ENCODE results near the gene PLEKHA7.
"Not testable (repeated sequence)": the region's sequence is repeated elsewhere in the genome, so short reads cannot be mapped to it uniquely, and the experiment has no call there.

The PLEKHA7 gene

GRCh38 chr11:16921668-16922067, 92.5 kb downstream of the PLEKHA7 start:
- Histone ChIP-seq H3K27ac (no peak overlapping the region), H3K27me3 (replicated peaks) (peaks cover 66% of the 10 kb centered on the region), H3K4me3 (ENCODE audit: low read depth, low read length) (no peak overlapping the region), H3K36me3 (replicated peaks) (no peaks in the 10 kb centered on the region)
- TF ChIP-seq, protein P1, sequence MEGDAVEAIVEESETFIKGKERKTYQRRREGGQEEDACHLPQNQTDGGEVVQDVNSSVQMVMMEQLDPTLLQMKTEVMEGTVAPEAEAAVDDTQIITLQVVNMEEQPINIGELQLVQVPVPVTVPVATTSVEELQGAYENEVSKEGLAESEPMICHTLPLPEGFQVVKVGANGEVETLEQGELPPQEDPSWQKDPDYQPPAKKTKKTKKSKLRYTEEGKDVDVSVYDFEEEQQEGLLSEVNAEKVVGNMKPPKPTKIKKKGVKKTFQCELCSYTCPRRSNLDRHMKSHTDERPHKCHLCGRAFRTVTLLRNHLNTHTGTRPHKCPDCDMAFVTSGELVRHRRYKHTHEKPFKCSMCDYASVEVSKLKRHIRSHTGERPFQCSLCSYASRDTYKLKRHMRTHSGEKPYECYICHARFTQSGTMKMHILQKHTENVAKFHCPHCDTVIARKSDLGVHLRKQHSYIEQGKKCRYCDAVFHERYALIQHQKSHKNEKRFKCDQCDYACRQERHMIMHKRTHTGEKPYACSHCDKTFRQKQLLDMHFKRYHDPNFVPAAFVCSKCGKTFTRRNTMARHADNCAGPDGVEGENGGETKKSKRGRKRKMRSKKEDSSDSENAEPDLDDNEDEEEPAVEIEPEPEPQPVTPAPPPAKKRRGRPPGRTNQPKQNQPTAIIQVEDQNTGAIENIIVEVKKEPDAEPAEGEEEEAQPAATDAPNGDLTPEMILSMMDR (IDR thresholded peaks at IDR 0.05; ENCODE audit: low read depth, low read length, missing control alignments): no peak
- no peak for DNase-seq
- in situ Hi-C loops (cut with HindIII; ENCODE audit: low pct_ligation_motif_present, low sequenced_read_pairs): no loop called here

DNA sequence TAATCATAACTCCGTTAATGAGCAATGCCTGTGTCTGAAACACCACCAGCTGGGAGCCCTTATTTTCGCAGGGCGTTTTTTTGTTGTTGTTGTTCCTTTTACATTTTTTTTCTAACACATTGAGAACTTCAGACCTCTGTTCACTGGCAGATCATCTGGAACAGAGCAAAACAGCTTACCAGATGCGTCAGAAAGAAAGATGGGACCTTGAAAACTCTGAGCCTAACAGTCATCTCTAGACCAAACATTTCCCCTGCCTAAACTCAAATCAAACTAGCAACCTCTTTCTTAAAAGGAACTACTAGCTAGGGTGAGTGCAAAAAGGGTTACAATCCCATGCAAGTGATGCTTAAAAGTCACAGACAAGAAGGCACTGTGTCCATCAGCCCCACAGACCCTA, 93.2 kb downstream of the PLEKHA7 start:
- Histone ChIP-seq H3K27ac (no peak overlapping the region), H3K36me3 (replicated peaks) (no peaks in the 10 kb centered on the region), H3K27me3 (replicated peaks) (peaks cover 60% of the 10 kb centered on the region), H3K4me3 (ENCODE audit: low read depth, low read length) (no peak overlapping the region)
- TF ChIP-seq, protein P1 (IDR thresholded peaks at IDR 0.05; ENCODE audit: low read depth, low read length, missing control alignments): no peak
- no peak for DNase-seq
- in situ Hi-C loops (cut with HindIII; ENCODE audit: low pct_ligation_motif_present, low sequenced_read_pairs): no loop called here

- no peak overlapping the region for H3K4me3 ChIP-seq (ENCODE audit: low read depth, low read length)
- H3K27ac ChIP-seq: no peak overlapping the region
- no peak for DNase-seq
- TF ChIP-seq, protein P1 (IDR thresholded peaks at IDR 0.05; ENCODE audit: low read depth, low read length, missing control alignments): no peak
- in situ Hi-C loops (cut with HindIII; ENCODE audit: low pct_ligation_motif_present, low sequenced_read_pairs): no loop called here
- peaks cover 55% of the 10 kb centered on the region for H3K27me3 ChIP-seq (replicated peaks)
- H3K36me3 ChIP-seq (replicated peaks): no peaks in the 10 kb centered on the region
Observed at GRCh38 chr11:16920559-16920958, 93.7 kb downstream of the PLEKHA7 start.

DNA sequence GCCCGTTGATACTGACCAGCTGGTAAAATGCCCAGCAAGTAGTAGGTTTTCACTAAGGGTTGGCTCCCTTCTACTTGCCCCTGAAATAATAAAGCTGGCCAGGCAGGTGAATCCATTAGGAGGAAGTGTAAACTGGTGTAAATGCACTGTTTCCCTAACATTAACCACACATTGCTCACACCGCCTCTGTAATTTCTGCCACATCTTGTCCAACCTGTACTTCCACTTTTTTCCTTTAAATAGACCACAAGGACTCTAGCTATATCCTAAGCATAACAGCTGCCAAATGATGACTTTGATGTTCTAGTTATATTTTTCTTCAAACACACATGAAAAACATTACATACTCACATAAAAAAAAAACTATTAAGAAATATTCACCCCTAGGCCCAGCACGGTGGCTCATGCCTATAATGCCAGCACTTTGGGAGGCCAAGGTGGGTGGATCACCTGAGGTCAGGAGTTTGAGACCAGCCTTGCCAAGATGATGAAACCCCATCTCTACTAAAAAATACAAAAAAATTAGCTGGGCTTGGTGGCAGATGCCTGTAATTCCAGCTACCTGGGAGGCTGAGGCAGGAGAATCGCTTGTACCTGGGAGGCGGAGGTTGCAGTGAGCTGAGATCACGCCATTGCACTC, 95.6 kb downstream of the PLEKHA7 start:
- H3K4me3 ChIP-seq (ENCODE audit: low read depth, low read length); H3K36me3 ChIP-seq (replicated peaks); in situ Hi-C loops (cut with HindIII; ENCODE audit: low pct_ligation_motif_present, low sequenced_read_pairs); DNase-seq; H3K27ac ChIP-seq: not testable (repeated sequence)
- H3K27me3 ChIP-seq (replicated peaks): peaks cover 36% of the 10 kb centered on the region

DNA sequence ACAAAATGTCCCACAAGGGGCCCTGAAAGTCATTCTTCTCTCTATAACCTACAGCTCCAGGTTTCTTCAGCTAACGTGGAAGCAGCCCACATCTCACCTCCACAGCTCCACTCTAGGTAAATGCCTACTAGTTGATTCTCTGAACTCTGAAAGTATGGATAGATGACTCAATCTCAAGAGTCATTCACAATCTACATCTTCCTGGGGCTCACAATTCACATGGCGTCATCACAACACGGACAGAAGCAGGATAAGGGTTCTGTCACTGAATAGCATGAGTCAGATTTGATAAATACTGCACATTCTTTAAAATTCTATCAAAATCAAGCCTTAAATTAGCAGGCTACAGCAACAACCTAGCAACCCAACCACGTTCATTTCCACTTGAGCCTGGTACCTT, 96.3 kb downstream of the PLEKHA7 start:
- TF ChIP-seq, protein P1 (IDR thresholded peaks at IDR 0.05; ENCODE audit: low read depth, low read length, missing control alignments): no peak
- in situ Hi-C loops (cut with HindIII; ENCODE audit: low pct_ligation_motif_present, low sequenced_read_pairs): no loop called here
- peaks cover 31% of the 10 kb centered on the region for H3K27me3 ChIP-seq (replicated peaks)
- peak; percentile 22 for DNase-seq
- no peaks in the 10 kb centered on the region for H3K36me3 ChIP-seq (replicated peaks)
- H3K27ac ChIP-seq: no peak overlapping the region
- H3K4me3 ChIP-seq (ENCODE audit: low read depth, low read length): no peak overlapping the region

GRCh38 chr11:16912692-16913111, 101.5 kb downstream of the PLEKHA7 start:
- DNase-seq: no peak
- Histone ChIP-seq H3K36me3 (replicated peaks) (no peaks in the 10 kb centered on the region), H3K27ac (no peak overlapping the region), H3K27me3 (replicated peaks) (no peaks in the 10 kb centered on the region), H3K4me3 (ENCODE audit: low read depth, low read length) (no peak overlapping the region)
- in situ Hi-C loops (cut with HindIII; ENCODE audit: low pct_ligation_motif_present, low sequenced_read_pairs): no loop called here
- TF ChIP-seq, protein P1 (IDR thresholded peaks at IDR 0.05; ENCODE audit: low read depth, low read length, missing control alignments): no peak
